HG03139 (cell line): ENCODE data around the gene CHCHD1.
"Not testable (repeated sequence)": the region's sequence is repeated elsewhere in the genome, so short reads cannot be mapped to it uniquely, and the experiment has no call there.

Experiments used
- ATAC-seq: cut with Tn5 transposase; IDR thresholded peaks from one replicate; pipeline ENCODE4 v1.9.1; 2021; ENCODE audit not compliant: unreplicated experiment

CHCHD1 gene

DNA sequence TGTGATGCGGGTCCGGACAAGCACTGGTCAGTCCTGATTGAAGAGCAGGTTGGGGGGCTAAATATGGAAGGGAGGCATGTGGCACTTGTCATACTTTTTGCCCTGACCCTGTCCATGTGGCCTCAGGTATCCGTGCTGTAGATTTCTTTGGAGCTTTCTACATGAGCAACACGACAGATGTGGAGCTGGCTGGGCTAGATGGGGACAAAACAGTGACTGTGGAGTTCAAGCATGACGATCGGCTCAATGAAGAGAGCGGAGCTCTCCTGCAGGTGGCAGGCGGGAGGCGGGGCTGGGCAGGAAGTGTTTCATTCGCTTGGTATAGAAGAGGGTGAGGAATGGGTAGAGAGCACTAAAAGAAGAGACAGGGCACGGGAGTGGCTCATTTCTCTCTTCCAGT is 13.0 kb upstream of the CHCHD1 start:
- no peak for ATAC-seq

DNA sequence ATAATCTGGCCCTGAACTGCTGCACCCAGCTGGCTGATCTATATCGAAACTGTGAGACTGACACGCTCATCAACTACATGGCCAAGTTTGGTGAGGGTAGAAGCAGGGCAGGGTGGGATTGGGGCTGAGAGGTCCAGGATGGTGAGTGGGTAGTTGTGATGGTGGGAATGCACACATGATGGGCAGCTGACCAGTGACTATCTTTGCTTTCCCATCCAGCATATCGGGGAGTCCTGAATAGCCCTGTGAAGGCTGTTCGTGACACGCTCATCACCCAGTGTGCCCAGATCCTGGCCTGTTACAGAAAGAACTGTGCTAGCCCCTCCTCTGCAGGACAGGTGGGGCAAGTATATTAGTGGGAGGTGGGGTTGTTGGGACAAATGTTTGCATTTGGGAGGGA is 12.5 kb upstream of the CHCHD1 start:
- no peak for ATAC-seq

DNA sequence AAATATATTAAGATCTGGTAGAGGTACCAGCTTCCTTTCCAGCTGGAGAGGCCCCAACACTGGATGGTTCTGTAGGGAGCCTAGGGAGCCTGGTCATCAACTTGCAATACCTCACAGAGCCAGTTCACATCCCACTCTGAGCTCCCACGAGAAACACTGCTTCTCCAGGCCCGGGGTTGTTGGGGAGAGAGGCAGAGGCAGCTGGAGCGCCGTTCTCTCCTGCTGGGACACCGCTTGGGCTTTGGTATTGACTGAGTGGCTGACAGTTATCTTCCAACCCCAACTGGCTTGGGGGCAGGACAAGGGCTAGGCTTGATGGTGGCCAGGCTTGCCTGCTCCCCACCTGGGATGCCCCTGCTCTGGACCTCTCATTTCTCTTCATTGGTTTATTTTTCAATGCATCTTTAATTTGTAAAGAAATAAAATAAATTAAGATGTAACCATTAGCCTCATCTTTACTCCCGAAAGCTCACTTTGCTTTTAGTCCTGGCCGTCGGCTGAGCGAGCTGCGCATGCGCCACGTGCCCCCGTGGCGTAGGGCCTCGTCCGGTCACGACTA is 10.0 kb upstream of the CHCHD1 start:
- ATAC-seq, result peak; percentile 26

DNA sequence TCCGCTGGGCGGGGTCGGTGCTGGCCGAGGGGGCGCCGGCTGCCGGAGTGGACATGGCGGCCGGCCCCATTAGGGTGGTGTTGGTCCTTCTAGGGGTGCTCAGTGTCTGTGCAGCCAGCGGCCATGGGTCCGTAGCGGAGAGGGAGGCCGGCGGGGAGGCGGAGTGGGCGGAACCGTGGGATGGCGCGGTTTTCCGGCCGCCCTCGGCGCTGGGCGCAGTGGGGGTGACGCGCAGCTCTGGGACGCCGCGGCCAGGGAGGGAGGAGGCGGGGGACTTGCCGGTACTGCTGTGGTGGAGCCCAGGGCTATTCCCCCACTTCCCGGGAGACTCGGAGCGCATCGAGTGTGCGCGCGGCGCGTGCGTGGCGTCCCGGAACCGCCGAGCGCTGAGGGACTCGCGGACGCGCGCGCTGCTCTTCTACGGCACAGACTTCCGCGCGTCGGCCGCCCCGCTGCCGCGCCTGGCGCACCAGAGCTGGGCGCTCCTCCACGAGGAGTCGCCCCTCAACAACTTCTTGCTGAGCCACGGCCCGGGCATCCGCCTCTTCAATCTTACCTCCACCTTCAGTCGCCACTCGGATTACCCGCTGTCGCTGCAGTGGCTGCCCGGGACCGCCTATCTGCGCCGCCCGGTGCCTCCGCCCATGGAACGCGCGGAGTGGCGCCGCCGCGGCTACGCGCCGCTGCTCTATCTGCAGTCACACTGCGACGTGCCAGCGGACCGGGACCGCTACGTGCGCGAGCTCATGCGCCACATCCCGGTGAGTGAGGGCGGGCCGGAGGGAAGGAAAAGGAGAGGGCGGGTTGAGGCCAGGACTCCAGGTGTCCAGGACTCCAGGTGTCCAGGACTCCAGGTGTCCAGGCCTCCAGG is 9.3 kb upstream of the CHCHD1 start:
- peak; percentile 60 for ATAC-seq

DNA sequence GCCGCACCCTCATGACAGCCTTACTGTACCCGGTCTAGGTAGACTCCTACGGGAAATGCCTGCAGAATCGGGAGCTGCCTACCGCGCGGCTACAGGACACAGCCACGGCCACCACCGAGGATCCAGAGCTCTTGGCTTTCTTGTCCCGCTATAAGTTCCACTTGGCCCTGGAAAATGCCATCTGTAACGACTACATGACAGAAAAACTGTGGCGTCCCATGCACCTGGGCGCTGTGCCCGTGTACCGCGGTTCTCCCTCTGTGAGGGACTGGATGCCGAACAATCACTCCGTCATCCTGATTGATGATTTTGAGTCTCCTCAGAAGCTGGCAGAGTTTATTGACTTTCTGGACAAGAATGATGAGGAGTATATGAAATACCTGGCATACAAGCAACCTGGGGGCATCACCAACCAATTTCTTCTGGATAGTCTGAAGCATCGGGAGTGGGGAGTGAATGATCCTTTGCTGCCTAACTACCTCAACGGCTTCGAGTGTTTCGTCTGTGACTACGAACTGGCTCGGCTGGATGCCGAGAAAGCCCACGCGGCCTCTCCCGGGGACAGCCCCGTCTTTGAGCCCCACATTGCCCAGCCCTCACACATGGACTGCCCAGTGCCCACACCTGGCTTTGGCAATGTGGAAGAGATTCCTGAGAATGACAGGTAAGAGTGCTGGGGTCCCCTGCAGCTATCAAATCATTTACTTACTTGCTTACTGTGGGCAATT is 8.5 kb upstream of the CHCHD1 start:
- no peak for ATAC-seq

DNA sequence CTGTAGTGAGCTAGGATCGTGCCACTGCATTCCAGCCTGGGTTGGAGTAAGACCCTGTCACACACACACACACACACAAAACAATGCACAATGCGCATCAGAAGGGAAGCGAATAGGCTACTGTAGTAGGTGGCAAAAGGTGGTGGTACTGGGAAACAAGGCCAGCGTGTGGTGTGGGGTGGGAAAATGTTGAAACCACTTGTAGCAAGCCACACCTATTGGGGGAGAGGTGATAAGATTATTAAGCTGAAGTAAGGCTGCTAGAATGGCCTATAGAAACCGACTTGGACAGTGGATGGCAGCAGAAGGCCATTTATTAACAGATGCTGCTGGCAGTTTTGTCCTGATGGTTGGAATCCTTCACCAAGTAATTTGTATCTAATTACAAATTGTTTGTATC is 7.2 kb upstream of the CHCHD1 start:
- ATAC-seq, result no peak

DNA sequence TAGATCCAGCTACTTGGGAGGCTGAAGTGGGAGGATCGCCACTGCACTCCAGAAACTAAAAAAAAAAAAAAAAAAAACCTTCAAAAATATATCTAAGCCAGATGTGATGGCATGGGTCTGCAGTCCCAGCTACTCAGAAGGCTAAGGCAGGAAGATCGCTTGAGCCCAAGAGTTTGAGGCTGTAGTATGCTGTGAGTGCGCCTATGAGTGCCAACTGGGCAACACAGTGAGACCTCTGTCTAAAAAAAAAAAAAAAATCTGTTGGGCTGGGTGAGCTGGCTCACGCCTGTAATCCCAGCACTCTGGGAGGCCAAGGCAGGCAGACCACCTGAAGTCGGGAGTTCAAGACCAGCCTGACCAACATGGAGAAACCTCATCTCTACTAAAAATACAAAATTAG is 2.8 kb upstream of the CHCHD1 start:
- ATAC-seq, result no peak

DNA sequence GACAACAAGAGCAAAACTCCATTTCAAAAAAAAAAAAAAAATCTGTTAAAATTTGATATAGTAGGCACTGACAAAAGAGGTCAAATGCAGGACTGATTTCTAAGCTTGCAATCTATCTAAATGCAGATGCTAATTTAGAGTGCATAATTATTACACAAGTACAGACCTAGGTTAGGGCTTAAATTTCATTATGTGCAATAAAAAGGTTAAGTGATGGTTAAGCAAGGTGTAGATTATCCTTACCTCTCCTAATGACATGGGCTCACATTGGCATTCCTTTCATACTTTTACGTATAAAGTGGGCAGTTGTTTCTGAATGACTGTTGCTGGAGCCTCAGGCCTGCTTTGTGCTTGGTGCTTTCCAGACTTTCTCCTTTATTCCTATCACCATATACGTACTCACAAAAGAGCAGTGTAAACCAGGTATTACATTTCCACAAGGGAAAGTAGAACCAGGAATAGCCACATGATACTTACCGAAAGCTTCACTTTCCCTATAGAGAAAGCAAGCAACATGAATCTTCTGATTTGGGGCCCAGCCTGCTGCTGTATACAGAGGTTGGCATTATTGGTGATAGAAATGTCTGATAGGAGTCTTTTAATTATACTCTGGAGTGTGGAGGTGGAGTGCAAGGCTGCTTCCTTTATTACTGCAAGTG is 2.2 kb upstream of the CHCHD1 start:
- no peak for ATAC-seq

DNA sequence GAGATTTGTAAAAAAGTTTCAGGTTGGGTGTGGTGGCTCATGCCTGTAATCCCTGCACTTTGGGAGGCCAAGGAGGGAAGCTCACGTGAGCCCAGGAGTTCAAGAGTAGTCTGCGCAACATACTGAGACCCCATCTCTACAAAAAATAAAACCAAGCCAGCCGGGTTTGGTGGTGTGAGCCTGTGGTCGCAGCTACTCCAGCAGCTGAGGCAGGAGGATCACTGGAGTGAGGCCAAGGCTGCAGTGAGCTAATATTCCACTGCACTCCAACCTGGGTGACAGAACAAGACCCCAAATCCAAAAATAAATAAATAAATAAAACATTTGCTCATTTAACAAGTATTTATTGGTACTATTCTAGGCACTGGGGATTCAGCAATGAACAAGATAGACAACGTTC is 1.5 kb upstream of the CHCHD1 start:
- ATAC-seq, result no peak

DNA sequence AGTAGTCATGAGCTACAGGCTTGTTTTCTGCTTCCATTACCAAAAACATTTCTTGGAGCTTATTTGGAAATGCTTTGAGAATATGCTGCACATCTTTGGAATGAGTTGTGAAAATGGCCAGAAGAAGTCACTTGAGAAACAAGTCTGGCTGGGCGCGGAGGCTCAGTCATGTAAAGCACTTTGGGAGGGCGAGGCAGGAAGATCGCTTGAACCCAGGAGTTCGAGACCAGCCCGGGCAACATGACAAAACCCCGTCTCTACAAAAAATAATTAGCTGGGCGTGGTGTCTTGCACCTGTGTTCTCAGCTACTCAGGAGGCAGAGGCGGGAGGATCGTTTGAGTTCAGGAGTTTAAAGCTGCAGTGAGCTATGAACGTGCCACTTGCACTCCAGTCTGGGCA is 882 bp upstream of the CHCHD1 start:
- ATAC-seq, result no peak

DNA sequence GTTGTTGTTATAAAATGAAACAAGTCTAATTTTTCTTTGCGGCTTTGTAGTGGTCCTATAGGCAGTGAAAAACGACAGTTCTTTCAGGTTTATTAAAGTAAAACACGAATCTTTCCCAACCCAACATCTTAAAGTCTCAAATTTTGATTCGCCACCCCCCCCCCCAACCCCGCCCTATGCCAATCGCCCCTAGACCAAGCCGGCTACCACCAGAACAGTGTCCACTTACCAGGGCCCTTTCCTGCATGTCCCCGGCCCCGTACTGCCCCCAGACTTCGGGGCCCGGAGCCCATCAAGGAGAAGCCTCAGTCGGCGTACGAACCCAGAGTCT is 335 bp upstream of the CHCHD1 start:
- no peak for ATAC-seq

DNA sequence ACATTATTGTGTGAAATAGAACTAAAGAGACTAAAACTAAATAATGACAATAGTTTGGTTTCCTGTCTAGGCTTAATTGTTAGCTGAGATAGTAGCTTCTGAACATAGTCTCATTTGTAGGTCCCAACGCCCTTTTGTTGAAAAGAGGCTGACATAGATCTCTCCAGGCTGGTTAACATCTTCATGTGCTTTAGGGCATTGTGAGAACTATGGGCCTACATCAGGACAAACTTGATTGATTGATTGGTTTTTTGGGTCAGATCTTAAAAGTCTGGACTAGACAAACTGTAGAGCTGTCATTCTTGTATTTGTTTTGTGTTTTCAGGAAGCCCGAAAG is 869 bp downstream of the CHCHD1 start:
- no peak for ATAC-seq

DNA sequence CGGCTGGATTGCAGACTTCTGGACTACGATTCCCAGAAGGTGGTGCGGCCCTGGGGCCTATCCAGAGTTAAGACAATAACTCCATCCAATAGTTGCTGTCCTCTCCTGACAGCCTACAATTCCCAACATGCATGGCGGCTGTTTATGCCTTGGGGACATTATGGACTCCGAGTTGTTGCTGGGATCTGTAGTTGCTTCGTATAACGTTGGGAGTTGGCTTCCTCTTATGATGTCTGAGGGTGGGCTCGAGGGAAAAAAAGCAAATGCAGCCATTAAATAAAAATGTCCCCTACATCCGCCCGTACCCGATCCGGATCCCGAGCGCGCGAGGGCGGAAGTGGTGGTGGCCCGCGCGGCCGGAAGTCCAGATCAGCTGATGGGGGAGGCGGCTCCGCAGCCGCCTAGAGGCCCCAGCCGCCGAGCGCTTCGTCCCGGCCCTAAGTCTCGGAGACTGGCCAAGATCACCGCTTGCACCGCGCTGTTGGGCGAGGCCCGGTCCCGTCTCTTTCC is 3.4 kb downstream of the CHCHD1 start, which contains the start of gene ZSWIM8:
TSS of gene ZSWIM8 (plus strand) at position 396 of the 510 bp plus-strand sequence. CDS start 273 bp downstream, outside the sequence.
- peak; percentile 71 for ATAC-seq

DNA sequence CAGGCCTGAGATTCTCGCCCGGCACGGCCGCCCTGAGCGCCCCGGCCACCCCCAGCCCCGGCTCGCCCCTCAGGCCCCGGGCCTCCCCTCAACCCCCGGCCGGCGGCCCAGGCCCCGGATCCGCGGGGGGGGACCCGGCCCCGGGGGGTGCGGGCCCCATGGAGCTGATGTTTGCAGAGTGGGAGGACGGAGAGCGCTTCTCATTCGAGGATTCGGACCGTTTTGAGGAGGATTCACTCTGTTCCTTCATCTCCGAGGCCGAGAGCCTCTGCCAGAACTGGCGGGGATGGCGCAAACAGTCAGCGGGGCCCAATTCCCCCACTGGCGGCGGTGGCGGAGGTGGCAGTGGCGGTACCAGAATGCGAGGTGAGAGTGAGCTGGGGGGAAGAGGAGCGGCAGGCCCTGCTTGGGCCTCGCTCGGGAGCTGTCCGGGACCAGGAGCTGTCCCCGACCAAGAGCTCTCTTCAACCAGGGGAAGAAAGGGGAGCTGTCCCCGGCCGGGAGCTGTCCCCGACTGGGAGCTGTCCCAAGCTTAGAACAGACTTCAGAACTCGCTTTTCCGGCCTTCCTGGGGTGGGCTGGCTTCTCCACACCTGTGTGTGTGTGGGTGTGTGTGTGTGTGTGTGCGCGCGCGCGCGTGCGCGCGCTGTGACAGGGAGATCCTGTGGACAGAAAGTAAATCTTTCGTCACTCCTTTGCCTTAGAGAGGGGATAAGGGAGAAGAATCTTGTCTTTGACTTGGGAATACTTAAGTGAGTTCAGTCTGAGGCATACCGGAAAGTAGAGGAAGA is 4.1 kb downstream of the CHCHD1 start:
- no peak for ATAC-seq

DNA sequence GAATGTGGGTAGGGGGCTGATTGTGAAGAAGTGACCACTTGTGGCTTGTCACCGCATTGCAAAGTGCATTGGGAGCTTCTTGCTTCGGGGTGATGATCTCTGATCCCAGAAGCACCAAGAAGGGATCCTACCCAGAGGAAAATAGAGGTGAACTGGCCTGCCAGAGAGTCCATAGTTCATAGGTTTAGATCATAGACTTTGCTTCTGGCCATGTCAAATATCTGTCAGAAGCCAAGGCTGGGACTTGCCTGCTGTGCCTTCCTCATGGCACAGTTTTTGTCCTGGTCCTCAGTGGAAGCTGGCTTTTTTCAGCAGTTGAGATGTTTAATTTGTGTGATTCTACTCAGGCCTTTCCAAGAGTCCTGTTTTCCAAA is 4.7 kb downstream of the CHCHD1 start:
- ATAC-seq, result no peak

DNA sequence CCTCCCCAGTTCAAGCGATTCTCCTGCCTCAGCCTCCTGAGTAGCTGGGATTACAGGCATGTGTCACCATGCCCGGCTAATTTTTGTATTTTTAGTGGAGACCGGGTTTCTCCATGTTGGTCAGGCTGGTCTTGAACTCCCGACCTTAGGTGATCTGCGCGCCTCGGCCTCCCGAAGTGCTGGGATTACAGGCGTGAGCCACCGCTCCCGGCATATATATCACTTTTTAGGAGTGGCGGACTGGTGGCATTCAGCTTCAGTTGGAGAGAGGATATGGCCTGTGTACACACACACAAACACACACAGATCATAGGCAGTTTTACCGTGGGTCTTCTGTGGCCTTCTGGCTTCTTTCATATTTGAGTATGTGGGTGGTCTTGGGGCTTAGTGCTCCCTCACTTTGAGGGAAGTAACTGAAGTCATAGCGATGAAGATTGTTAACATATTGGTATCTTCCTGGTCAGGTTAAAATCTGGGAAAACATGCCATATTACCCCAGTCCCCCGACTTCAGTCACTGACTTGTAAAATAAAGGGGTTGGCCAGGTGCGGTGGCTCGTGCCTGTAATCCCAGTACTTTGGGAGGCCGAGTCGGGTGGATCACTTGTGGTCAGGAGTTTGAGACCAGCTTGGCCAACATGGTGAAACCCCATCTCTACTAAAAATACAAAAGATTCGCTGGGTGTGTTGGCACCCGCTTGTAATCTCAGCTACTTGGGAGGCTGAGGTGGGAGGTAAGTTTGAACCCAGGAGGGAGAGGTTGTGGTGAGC is 5.4 kb downstream of the CHCHD1 start:
- not testable (repeated sequence) for ATAC-seq

DNA sequence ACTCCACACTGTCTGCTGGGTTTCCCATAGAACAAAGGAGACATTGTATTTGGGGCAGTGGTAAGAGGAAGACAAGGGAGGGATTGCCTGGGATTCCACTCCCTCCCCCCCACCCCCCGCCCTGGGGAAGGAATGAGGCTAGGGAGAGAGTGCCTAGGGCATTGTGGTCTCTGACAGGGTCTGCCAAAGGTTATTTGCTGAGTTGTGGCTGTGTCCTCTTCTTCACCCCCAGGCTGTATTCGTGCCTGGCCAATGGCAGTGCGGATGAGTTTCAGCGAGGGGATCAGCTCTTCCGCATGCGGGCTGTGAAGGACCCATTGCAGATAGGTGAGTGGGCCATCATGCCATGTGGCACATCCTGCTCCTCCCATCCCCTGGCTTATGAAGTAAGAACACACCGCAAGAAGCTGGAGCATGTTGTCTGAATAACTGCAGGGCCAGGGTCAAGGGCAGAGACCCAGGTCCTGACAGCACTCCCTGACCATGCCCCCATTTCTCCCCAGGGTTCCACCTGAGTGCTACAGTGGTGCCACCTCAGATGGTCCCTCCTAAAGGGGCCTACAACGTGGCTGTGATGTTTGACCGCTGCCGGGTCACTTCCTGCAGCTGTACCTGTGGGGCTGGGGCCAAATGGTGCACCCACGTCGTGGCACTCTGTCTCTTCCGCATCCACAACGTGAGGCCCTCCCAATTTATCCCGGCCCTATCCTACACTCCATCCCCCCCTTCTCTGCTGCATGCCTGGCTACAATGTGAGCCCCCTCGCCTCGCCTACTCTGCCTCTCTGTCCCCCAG is 7.2 kb downstream of the CHCHD1 start:
- ATAC-seq, result no peak

DNA sequence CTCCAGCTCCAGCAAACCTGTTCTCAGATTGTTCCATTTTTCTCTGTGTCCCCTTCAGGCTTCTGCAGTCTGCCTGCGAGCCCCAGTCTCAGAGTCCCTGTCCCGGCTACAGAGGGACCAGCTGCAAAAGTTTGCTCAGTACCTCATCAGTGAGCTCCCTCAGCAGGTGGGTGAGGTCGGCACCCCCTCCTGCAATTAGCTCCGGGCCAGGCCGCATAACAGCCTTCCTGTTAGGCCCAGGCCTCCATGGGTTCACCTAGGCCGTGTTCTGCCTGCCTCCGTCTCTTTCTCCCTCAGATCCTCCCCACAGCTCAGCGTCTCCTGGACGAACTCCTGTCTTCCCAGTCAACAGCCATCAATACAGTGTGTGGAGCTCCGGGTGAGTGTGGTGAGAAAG is 7.8 kb downstream of the CHCHD1 start:
- ATAC-seq, result no peak
